Loucy (cell line): ENCODE data around the gene CDH24.

ENCODE experiments used
- CTCF ChIP-seq: fragments of 200-600 bp; sonication (generic); conservative IDR thresholded peaks from 2 replicates; pipeline ENCODE4 v1.5.1; 2014; ENCODE audit warnings: mild to moderate bottlenecking, antibody characterized with exemption, low read length
- EZH2phosphoT487 ChIP-seq: fragments of 200-600 bp; IDR thresholded peaks from 2 replicates; pipeline ENCODE4 v1.6.1; 2018; ENCODE audit warnings: antibody characterized with exemption, mild to moderate bottlenecking, moderate library complexity, borderline replicate concordance

- TF ChIP-seq EZH2phosphoT487 (no peak), CTCF (no peak)
Measured at GRCh38 chr14:23000860-23001259, 56.5 kb downstream of the CDH24 start.
